ENCODE data around the gene KCMF1.

DNA sequence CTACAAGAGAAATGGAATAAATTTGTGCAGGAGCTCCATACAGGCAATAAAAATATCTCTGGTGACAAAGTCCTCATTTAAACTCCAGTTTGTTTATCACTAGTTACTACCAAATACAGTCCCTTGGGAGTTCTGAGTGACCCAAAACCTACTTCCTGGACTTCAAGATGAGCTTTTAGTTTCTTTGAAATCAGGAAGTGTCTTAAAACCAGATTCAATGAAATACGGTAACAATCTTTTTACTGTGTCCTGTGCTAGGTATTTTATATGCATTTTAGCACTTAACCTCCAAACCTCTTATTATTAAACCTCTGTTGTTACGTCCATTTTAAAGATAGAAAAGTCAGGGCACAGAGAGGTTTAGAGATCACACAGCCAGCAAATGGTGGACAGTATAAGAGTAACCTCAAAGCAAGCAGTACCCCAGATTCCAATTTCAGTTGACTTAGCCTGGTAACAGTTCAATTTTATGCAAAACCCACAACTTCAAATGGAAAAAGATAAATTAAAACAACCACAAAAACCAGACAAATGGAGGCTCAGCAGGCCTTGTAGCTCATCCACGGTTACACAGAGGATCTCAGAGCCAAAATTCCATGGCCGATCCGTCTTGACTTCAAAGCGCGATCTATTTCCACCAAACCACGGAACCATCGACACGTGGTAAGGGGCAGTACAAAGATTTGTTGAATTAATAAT is 1.3 kb upstream of the KCMF1 start:
- no peak for TF ChIP-seq POLR2A (IDR thresholded peaks at IDR 0.05)
- TF ChIP-seq, protein P1, sequence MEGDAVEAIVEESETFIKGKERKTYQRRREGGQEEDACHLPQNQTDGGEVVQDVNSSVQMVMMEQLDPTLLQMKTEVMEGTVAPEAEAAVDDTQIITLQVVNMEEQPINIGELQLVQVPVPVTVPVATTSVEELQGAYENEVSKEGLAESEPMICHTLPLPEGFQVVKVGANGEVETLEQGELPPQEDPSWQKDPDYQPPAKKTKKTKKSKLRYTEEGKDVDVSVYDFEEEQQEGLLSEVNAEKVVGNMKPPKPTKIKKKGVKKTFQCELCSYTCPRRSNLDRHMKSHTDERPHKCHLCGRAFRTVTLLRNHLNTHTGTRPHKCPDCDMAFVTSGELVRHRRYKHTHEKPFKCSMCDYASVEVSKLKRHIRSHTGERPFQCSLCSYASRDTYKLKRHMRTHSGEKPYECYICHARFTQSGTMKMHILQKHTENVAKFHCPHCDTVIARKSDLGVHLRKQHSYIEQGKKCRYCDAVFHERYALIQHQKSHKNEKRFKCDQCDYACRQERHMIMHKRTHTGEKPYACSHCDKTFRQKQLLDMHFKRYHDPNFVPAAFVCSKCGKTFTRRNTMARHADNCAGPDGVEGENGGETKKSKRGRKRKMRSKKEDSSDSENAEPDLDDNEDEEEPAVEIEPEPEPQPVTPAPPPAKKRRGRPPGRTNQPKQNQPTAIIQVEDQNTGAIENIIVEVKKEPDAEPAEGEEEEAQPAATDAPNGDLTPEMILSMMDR (IDR thresholded peaks at IDR 0.05), result no peak

All from adrenal gland (tissue), 5 donors.